ENCODE data around the gene XYLT2. TPM values are rescaled to one million over a fixed set of nuclear protein-coding genes. Genes with fewer than 3 reads are reported as not detected.
A peak's percentile ranks its signal among the peaks of the same experiment; 100 is the strongest.

The XYLT2 gene
- total and polyA plus RNA-seq, 10 of the 15 experiments (the other 5 are each of a cell fraction or from before 2014, with no cell fraction given) = 0.82 to 20.6 (median 13.0) TPM

GRCh38 chr17:50394711-50395110, 48.8 kb downstream of the XYLT2 start:
- ATAC-seq (no peak), FAIRE-seq (no peak), DNase-seq (ENCODE audit: low read depth, low spot score) (no peak)
- POLR2A ChIA-PET = interaction anchor here (0.6 to 1.3 kb wide), 2 partner anchors 13 to 26 kb away, joined by 3 read pairs; no protein-coding TSS in a partner anchor
- H3K36me3 ChIP-seq (ENCODE audit: control insufficient read depth in 2 of 2, insufficient read depth in 2 of 2, low read length in 1 of 2) = peaks cover 22 to 30% of the 10 kb centered on the region in 2 experiments
- WGBS (ENCODE audit: insufficient coverage, insufficient replicate concordance, low lambda C conversion rate, missing lambda C conversion rate) = 30% methylated on average over 3 of the region's 3 CpGs
- intact Hi-C loops (cut with micrococcal nuclease; ENCODE audit: unreplicated experiment) (no loop called here), in situ Hi-C loops (cut with MboI) (no loop called here)
- no peaks in the 10 kb centered on the region for H4K20me1 ChIP-seq (ENCODE audit: control insufficient read depth, insufficient read depth)
- peaks cover 37% of the 10 kb centered on the region for H3K79me2 ChIP-seq (ENCODE audit: control insufficient read depth, insufficient read depth, low read length)
- CTCF ChIA-PET = interaction anchor here (1.2 to 5.7 kb wide), 3 partner anchors 21 to 85 kb away, joined by 4 to 83 read pairs (median 4); no protein-coding TSS in a partner anchor
- TF ChIP-seq ZNF687 (IDR thresholded peaks at IDR 0.05) (no peak), LARP7 (IDR thresholded peaks at IDR 0.05) (no peak), SUZ12 (IDR thresholded peaks at IDR 0.05; ENCODE audit: unreplicated experiment) (no peak), RFX5 (IDR thresholded peaks at IDR 0.05; ENCODE audit: low read depth, low read length) (no peak), SPI1 (IDR thresholded peaks at IDR 0.05; ENCODE audit: borderline replicate concordance, insufficient read depth, low read depth, low read length) (no peak), EGR1 (IDR thresholded peaks at IDR 0.05; ENCODE audit: borderline replicate concordance in 1 of 2, low read depth in 2 of 2, low read length in 2 of 2) (no peak), HDAC6 (IDR thresholded peaks at IDR 0.05; ENCODE audit: unreplicated experiment) (no peak), ZNF622 (IDR thresholded peaks at IDR 0.05) (no peak), CREM (IDR thresholded peaks at IDR 0.05; ENCODE audit: low read depth) (no peak)
- H3K27me3 ChIP-seq (replicated peaks in 1 of 2; ENCODE audit: control insufficient read depth in 2 of 2, insufficient read depth in 2 of 2, low read length in 1 of 2) = no peaks in the 10 kb centered on the region
- peaks cover 16% of the 10 kb centered on the region for H3K4me1 ChIP-seq (ENCODE audit: control insufficient read depth, insufficient read depth, low read length)
- H3K4me3 ChIP-seq = 0 out of 2 replicates have a peak overlapping the region, but pooled peaks have one; percentile 40
- H3K9me3 ChIP-seq (replicated peaks; ENCODE audit: control insufficient read depth, insufficient read depth, low read length) = no peaks in the 10 kb centered on the region
- no TSS peak for BruUV-seq (replicated peaks)
- peak overlapping the region; percentile 39; the same call in 1 of the 2 replicates for H3K4me2 ChIP-seq (ENCODE audit: control insufficient read depth, insufficient read depth)
- RAD21 ChIA-PET (ENCODE audit: unreplicated experiment) = interaction anchor here (1.1 to 4.2 kb wide), 2 partner anchors 13 to 84 kb away, joined by 3 to 16 read pairs; partner anchors contain the start of gene RSAD1
- no peak overlapping the region for H3K9ac ChIP-seq (ENCODE audit: control insufficient read depth, insufficient read depth, low read length)
- H2AFZ ChIP-seq (ENCODE audit: control insufficient read depth, low read depth, low read length) = no peak overlapping the region
- H3K27ac ChIP-seq (ENCODE audit: control insufficient read depth, insufficient read depth) = no peak overlapping the region
- SMC1A ChIA-PET (ENCODE audit: uncharacterized antibody, unreplicated experiment) = interaction anchor here (1.2 to 1.6 kb wide), 2 partner anchors 11 to 13 kb away, joined by 4 to 5 read pairs; no protein-coding TSS in a partner anchor

Data from GM12878 (cell line).